SK-N-SH treated with all-trans-retinoic acid at 6 μM for 48 hours (cell line): ENCODE results near the gene GPRC5A.

Experiments
- ATAC-seq: fragments of 200-7000 bp; cut with Tn5 transposase; 3 replicates; pipeline ENCODE4 v1.9.1; 2020; ENCODE audit warnings: mild to moderate bottlenecking, moderate library complexity
- ARNTL ChIP-seq: fragments of 450-650 bp; formaldehyde crosslinking; IDR thresholded peaks from 2 replicates; pipeline ENCODE4 v1.5.0; 2020; ENCODE audit warnings: low read depth, mild to moderate bottlenecking, moderate library complexity, borderline replicate concordance
- BACH2 ChIP-seq: fragments of 250-450 bp; sonication (Bioruptor Pico); IDR thresholded peaks from 2 replicates; pipeline ENCODE4 v1.9.0; 2021; ENCODE audit warnings: mild to moderate bottlenecking, borderline replicate concordance
- CSDC2 ChIP-seq: fragments of 250-450 bp; sonication (Bioruptor Pico); IDR thresholded peaks from 2 replicates; pipeline ENCODE4 v1.5.0; 2020; ENCODE audit warnings: mild to moderate bottlenecking, moderate library complexity
- ESRRG ChIP-seq: fragments of 250-450 bp; sonication (Bioruptor Pico); IDR thresholded peaks from 2 replicates; pipeline ENCODE4 v1.6.1; 2021; ENCODE audit warnings: mild to moderate bottlenecking
- GLIS3 ChIP-seq: fragments of 250-450 bp; sonication (Bioruptor Pico); IDR thresholded peaks from 2 replicates; pipeline ENCODE4 v1.5.0; 2020; ENCODE audit warnings: mild to moderate bottlenecking, moderate library complexity
- ISL1 ChIP-seq: fragments of 250-450 bp; sonication (Bioruptor Pico); IDR thresholded peaks from 2 replicates; pipeline ENCODE4 v2.1.2; 2022; ENCODE audit warnings: mild to moderate bottlenecking, moderate library complexity
- PPARA ChIP-seq: fragments of 250-450 bp; sonication (Bioruptor Pico); IDR thresholded peaks from 2 replicates; pipeline ENCODE4 v1.5.0; 2020; ENCODE audit warnings: mild to moderate bottlenecking, borderline replicate concordance
- RARB ChIP-seq: fragments of 250-450 bp; sonication (Bioruptor Pico); IDR thresholded peaks from 2 replicates; pipeline ENCODE4 v1.8.0; 2021; ENCODE audit warnings: mild to moderate bottlenecking, moderate library complexity
- SNAI2 ChIP-seq: fragments of 250-450 bp; sonication (Bioruptor Pico); IDR thresholded peaks from 2 replicates; pipeline ENCODE4 v1.5.0; 2020; ENCODE audit warnings: mild to moderate bottlenecking, moderate library complexity
- TCF4 ChIP-seq: fragments of 250-450 bp; sonication (Bioruptor Pico); IDR thresholded peaks from 2 replicates; pipeline ENCODE4 v1.8.0; 2021; ENCODE audit warnings: mild to moderate bottlenecking, moderate library complexity, borderline replicate concordance
- TOX ChIP-seq: fragments of 250-450 bp; sonication (Bioruptor Pico); IDR thresholded peaks from 2 replicates; pipeline ENCODE4 v1.8.0; 2021; ENCODE audit warnings: mild to moderate bottlenecking, moderate library complexity, borderline replicate concordance
- ZC3H10 ChIP-seq: fragments of 250-450 bp; sonication (Bioruptor Pico); IDR thresholded peaks from 2 replicates; pipeline ENCODE4 v1.5.1; 2021; ENCODE audit warnings: mild to moderate bottlenecking, moderate library complexity
- ZFP3 ChIP-seq: fragments of 250-450 bp; sonication (Bioruptor Pico); IDR thresholded peaks from 2 replicates; pipeline ENCODE4 v1.5.0; 2020; ENCODE audit warnings: mild to moderate bottlenecking, moderate library complexity
- ZFP30 ChIP-seq: fragments of 450-650 bp; formaldehyde crosslinking; IDR thresholded peaks from 2 replicates; pipeline ENCODE4 v1.5.0; 2022; ENCODE audit warnings: mild to moderate bottlenecking, moderate library complexity
- TF ChIP-seq, protein P1 (sequence below): fragments of 250-450 bp; sonication (Bioruptor Pico); IDR thresholded peaks from 2 replicates; pipeline ENCODE4 v1.5.1; 2021; ENCODE audit warnings: mild to moderate bottlenecking, moderate library complexity
- TF ChIP-seq, protein P2 (sequence below): fragments of 250-450 bp; sonication (Bioruptor Pico); IDR thresholded peaks from 2 replicates; pipeline ENCODE4 v1.5.0; 2020; ENCODE audit warnings: mild to moderate bottlenecking, moderate library complexity
- TF ChIP-seq, protein P3 (sequence below): fragments of 250-450 bp; sonication (Bioruptor Pico); IDR thresholded peaks from 2 replicates; pipeline ENCODE4 v1.5.1; 2020; ENCODE audit warnings: low read depth, mild to moderate bottlenecking, moderate library complexity

GPRC5A gene

DNA sequence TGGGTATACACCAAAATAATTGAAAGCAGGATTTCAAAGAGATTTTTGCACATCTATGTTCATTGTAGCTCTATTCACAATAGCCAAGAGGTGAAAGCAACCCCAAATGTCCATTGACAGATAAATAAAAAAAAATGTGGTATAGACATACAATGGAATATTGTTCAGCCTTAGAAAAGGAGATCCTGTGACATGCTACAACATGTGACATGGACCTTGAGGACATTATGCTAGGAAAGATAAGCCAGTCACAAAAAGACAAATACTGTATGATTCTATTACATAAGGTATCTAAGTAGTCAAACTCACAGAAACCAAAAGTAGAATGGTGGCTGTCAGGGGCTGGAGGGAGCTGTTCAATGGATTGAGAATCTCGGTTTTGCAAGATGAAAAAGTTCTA lies 48.5 kb downstream of the GPRC5A start:
- TF ChIP-seq ISL1 (no peak), TCF4 (CRISPR knock-in tag) (no peak), TOX (CRISPR knock-in tag) (no peak), ZFP3 (CRISPR knock-in tag) (no peak), BACH2 (CRISPR knock-in tag) (no peak), ZC3H10 (CRISPR knock-in tag) (no peak), SNAI2 (CRISPR knock-in tag) (no peak)
- TF ChIP-seq, protein P1, sequence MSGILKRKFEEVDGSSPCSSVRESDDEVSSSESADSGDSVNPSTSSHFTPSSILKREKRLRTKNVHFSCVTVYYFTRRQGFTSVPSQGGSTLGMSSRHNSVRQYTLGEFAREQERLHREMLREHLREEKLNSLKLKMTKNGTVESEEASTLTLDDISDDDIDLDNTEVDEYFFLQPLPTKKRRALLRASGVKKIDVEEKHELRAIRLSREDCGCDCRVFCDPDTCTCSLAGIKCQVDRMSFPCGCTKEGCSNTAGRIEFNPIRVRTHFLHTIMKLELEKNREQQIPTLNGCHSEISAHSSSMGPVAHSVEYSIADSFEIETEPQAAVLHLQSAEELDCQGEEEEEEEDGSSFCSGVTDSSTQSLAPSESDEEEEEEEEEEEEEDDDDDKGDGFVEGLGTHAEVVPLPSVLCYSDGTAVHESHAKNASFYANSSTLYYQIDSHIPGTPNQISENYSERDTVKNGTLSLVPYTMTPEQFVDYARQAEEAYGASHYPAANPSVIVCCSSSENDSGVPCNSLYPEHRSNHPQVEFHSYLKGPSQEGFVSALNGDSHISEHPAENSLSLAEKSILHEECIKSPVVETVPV (CRISPR knock-in tag) = no peak
- TF ChIP-seq, all 23 proteins: peak for 0
- no peak for ATAC-seq

DNA sequence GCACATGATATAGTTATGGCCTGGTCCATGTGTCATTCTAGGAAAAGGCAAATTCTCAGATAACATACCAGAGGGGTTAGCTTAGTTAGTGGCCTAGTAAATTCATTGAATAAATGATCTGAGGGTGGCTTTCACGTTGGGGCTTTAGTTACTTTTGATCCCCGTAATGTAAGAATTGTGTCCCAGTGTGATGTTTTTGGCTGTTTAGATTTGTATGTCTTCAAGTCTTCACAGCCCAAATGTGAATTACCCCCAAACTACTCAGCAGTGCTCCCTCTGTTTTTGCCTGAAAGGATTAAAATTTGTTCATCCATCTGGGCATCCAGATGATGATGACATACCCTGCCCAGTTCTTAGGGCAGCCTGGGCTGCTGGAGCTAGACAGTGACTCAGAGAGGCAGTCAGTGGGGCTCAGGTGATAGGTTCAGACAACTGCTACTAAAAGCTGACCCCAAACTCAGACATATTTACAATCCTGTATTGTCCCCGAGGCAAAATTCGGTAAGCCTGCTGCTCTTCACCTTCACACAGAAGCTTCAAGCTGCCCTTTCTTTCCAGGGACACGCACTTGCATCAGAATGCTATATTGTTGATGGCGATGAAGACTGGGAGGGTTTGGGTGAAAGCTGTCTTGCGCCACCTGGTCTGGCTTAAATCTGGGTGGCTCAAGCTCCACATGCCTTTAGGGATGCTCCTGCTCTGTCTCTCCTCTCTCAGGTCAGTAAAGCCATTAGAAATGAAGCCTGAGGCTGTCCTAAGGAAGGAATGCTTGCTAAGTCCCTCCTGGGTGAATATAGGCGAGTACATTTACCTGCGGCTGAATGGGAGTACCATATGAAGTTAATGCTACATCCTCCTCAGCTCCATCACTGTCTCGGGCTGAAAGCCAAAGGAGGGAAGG lies 50.3 kb downstream of the GPRC5A start:
- ATAC-seq = no peak
- TF ChIP-seq BACH2 (CRISPR knock-in tag) = no peak
- TF ChIP-seq RARB (CRISPR knock-in tag) = no peak
- no peak for TF ChIP-seq ARNTL (CRISPR knock-in tag)
- TF ChIP-seq, protein P1 (CRISPR knock-in tag) = no peak

DNA sequence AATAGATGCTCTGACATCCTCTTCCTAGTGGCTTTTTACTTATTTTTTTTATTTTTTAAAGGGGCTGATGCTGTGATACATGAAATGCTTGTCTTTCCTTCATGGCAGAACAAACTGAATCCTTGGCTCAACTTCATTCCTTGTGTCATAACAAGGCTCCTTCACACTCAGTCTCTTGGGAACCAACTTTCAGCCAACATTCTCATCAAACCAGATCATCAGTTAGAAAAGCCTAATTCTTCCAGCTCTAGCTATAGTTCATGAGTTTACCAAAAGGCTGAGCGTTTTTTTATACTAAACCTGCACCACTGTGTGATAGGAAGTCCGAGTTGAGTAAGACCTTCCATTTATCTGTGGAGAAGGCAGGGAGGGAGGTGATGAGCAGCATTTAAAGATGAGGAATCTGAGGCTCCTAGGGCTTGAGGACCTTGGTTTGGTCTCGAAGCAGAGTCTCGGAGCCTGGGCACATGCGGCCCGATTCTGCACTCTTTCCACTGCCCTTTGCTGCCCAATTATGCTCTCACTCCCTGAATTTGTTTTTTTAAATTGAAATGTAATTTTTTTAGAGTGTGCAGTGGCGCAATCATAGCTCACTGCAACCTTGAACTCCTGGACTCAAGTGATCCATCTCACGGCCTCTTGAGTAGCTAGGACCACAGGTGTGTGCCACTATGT lies 52.4 kb downstream of the GPRC5A start:
- TF ChIP-seq GLIS3 = no peak
- no peak for TF ChIP-seq ZFP30 (CRISPR knock-in tag)
- no peak for TF ChIP-seq ZC3H10 (CRISPR knock-in tag)
- TF ChIP-seq, protein P1 (CRISPR knock-in tag) = no peak
- TF ChIP-seq, protein P2, sequence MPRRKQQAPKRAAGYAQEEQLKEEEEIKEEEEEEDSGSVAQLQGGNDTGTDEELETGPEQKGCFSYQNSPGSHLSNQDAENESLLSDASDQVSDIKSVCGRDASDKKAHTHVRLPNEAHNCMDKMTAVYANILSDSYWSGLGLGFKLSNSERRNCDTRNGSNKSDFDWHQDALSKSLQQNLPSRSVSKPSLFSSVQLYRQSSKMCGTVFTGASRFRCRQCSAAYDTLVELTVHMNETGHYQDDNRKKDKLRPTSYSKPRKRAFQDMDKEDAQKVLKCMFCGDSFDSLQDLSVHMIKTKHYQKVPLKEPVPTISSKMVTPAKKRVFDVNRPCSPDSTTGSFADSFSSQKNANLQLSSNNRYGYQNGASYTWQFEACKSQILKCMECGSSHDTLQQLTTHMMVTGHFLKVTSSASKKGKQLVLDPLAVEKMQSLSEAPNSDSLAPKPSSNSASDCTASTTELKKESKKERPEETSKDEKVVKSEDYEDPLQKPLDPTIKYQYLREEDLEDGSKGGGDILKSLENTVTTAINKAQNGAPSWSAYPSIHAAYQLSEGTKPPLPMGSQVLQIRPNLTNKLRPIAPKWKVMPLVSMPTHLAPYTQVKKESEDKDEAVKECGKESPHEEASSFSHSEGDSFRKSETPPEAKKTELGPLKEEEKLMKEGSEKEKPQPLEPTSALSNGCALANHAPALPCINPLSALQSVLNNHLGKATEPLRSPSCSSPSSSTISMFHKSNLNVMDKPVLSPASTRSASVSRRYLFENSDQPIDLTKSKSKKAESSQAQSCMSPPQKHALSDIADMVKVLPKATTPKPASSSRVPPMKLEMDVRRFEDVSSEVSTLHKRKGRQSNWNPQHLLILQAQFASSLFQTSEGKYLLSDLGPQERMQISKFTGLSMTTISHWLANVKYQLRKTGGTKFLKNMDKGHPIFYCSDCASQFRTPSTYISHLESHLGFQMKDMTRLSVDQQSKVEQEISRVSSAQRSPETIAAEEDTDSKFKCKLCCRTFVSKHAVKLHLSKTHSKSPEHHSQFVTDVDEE (CRISPR knock-in tag) = no peak
- no peak for TF ChIP-seq SNAI2 (CRISPR knock-in tag)
- no peak for TF ChIP-seq ESRRG (CRISPR knock-in tag)
- TF ChIP-seq ISL1 = no peak
- TF ChIP-seq, all 23 proteins: peak for 0
- no peak for ATAC-seq

DNA sequence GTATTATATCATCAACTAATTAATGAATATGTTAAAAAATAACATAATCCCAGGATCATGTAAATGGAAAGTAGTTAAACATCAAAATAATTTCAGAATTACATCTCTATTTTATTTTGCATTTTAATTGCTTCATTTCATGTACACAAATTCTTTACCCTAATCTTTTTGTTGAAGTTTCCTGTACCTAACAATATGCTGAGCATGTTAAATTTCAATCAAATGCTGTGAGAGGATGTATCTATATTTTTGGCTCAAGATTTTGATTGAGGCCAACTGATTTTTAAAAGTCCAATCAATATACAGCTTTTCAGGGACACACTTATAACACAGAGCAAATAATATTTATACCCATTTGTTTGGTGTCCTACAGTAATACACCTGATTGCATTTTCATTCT lies 54.2 kb downstream of the GPRC5A start:
- no peak for TF ChIP-seq BACH2 (CRISPR knock-in tag)
- TF ChIP-seq, protein P3, sequence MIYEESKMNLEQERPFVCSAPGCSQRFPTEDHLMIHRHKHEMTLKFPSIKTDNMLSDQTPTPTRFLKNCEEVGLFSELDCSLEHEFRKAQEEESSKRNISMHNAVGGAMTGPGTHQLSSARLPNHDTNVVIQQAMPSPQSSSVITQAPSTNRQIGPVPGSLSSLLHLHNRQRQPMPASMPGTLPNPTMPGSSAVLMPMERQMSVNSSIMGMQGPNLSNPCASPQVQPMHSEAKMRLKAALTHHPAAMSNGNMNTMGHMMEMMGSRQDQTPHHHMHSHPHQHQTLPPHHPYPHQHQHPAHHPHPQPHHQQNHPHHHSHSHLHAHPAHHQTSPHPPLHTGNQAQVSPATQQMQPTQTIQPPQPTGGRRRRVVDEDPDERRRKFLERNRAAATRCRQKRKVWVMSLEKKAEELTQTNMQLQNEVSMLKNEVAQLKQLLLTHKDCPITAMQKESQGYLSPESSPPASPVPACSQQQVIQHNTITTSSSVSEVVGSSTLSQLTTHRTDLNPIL = no peak
- TF ChIP-seq ZFP3 (CRISPR knock-in tag) = no peak
- no peak for TF ChIP-seq CSDC2 (CRISPR knock-in tag)
- no peak for TF ChIP-seq GLIS3
- TF ChIP-seq PPARA = no peak
- no peak for TF ChIP-seq SNAI2 (CRISPR knock-in tag)
- no peak for TF ChIP-seq ISL1
- no peak for ATAC-seq
